Endometrial microvascular endothelial cells (primary cell): ENCODE results near the gene HHAT. TPM values are rescaled to one million over a fixed set of nuclear protein-coding genes. Genes with fewer than 3 reads are reported as not detected.
"Not testable (repeated sequence)": the region's sequence is repeated elsewhere in the genome, so short reads cannot be mapped to it uniquely, and the experiment has no call there.

ENCODE experiments used
- in situ Hi-C: cut with HindIII; loops from 2 replicates; pipeline ENCODE4 v1.10.0; 2017; ENCODE audit warnings: low sequenced_read_pairs, low pct_unique_long_range_greater_than_20kb; ENCODE audit errors: inconsistent ontology term
- total RNA-seq: library from RNA; depleted of rRNA; stranded (reverse); fragments of >200 nt; gene quantifications from one replicate; pipeline ENCODE4 v1.2.3, GENCODE V29; 2015; ENCODE audit errors: inconsistent ontology term

HHAT gene
- total RNA-seq, 1 donor from 2014 or later, result 1.6 TPM

DNA sequence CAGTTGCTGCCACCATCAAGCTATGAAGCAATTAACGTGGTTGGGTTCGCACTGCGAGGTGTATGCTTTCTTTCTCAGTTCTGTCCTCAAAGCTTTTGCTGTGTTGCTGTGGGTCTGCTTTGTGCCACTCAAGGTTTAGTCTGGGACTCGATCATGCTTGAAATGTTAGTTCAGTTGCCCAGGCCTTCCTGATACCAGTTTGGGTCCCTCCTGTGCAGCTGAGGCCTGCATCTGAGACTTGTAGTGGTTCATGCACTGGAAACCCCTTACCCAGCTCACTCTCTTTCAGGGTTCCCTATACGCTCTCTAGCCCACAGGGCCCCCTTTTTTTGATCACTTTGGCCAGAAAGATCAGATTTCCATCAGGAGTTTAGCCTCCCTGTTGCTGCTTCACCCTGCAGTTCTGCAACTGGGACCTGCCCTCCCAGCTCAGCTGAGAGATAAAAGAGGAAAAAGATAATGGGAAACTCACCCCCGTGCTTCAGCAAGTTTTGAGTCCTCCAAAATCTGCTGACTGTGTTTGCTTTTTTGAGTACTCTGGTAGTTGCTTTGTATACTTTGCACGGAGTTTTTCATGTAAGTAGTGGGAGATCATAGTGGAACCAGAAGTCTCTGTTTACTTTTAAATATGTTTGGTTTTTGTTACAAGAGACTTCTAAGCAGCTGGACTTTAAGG, 317.0 kb downstream of the HHAT start:
- in situ Hi-C loops, result no loop called here

DNA sequence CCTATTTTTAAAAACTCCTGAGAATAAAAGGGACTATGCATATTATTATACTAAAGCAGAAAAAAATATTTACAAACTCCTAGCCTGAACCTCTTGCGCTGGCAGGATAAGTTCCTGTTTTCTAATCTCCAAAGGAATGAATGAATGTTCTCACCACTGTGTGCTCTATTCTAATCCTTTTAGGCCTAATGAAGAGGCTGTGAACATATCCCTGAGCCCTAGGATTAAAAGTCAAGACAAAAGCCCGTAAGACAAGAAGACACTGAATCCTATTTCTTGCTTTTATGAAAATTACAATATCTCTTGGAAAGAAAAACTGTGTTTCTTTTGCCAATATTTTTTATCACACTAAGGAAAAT, 317.5 kb downstream of the HHAT start:
- in situ Hi-C loops, result no loop called here

DNA sequence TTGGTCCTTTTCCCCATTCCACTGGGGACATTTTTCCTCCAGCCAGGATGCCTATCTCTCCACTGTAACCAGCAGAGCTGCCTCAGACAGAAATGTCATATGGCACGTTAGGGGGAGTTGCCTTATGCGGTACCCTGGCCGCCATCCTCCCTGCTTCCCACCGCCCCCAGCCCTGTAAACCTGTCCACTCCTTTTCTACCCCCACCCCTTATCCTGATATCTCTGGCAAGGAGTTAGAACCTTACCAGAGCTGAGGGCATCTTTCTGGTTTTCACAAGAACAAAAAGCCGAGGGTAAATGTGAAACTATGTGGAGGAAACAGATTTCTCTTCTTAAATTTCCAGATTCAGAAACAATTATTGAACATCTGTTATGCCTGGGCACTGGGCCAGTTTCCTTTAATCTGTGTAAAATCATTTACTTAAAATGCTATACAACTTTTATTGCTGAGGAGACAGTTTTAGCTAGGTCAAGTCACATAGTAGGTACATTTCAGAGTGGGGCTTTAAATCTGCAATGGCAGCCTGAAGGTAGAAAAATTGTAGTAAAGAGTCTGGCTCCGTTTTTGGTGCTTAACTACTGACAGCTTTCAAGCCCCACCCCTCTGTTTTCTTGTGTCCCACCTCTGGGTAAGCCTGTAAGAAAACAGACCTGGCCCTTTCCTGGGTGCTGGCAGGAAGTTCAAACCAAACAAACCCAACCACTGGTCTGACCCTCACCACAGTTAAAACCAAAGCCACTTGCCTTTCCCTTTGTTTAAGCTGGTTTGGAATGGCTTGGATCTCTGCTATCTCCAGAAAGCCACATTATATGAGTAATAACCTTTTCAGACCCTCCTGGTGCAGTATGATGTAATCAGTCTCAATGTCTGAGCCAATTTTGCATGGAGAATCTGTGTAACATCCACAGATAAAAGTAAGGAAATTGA, 319.0 kb downstream of the HHAT start:
- in situ Hi-C loops, result no loop called here

DNA sequence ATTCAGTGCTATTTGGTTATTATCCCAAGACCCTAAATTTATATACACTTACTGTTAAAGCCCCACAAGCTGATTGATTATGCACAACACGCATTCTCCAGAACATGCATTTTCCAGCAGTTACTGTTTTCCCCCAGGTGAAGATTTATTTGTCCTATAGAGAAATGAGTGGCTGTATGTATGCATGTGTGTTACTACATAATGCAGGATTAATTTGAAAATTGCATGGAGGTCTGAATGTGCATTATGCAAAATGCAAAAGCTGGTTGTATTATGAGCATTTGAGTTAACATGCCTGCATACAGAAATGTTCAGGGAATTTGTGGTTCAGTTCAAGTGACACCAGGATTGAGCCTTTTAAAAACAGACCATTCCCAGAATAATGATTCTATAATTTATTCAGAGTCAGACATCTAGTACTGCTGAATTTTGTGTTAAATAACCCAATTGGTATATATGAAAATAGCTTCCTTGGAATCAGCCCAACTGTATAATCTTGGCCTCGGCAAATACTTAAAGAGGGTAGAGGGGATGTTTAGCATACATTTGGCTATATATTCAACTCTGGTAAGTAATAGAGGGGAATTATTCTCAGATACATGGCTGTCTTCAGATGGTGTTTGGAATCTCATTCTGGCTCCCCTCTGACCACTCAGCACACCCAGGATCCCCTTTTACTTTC, 320.0 kb downstream of the HHAT start:
- in situ Hi-C loops, result no loop called here

DNA sequence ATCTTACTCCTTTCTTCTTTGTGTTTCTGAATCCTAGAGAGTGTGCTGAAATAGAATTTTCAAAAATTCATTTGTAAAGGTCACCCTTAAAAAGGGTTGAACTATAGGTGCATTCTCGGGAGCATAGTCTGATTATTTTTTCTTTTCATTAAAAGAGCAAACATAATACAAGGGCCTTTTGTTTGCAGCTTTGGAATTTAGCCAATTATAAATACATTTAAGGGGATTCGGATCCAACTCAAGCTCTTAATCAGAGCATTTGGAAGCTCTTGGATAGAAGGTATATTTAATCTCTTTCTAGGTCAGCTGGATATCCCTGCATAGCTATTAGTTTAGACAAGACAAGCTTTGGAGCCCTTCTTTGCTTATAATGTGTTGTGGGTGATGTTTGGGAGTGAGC, 321.7 kb downstream of the HHAT start:
- in situ Hi-C loops, result no loop called here

DNA sequence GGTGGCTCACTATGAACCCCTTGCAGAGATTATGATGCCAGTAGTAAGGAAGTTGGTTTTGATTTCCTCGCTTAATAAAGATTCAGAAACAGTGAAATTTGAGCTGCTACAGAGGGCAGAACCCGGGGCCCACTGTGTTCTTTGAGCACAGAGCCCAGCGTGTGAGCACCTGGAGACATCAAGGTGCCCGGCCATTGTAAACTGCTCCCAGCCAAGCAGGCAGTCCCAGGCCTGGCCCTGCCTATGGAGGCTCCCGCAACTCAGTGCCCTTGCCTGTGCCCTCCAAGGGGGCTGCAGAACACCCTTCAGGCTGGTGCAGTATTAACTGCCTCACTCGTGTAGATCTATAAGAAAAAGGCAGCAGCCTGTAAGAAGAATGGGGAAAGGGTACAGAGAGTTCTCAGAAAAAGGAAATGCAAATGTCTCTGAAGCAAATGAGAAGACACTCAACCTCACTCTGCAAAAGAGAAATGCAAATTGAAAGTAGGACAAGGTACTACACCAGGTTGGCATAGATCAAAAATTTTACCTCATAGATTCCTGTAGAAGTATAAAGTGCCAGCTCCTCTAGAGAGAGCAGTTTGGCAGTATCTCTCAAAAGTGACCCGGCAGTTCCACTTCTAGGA, 323.7 kb downstream of the HHAT start:
- in situ Hi-C loops, result no loop called here

DNA sequence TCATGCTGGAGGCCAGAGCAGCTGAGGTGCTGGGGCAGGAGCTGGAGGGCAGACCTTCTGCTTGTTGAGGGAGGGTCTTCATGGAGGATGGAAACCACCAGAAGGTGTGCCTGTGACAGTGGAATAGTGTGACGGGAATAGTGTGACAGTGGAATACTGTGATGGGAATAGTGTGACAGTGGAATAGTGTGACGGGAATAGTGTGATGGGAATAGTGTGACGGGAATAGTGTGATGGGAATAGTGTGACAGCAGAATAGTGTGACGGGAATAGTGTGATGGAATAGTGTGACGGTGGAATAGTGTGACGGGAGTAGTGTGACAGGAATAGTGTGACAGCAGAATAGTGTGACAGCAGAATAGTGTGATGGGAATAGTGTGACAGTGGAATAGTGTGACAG, 325.1 kb downstream of the HHAT start:
- in situ Hi-C loops, result no loop called here

DNA sequence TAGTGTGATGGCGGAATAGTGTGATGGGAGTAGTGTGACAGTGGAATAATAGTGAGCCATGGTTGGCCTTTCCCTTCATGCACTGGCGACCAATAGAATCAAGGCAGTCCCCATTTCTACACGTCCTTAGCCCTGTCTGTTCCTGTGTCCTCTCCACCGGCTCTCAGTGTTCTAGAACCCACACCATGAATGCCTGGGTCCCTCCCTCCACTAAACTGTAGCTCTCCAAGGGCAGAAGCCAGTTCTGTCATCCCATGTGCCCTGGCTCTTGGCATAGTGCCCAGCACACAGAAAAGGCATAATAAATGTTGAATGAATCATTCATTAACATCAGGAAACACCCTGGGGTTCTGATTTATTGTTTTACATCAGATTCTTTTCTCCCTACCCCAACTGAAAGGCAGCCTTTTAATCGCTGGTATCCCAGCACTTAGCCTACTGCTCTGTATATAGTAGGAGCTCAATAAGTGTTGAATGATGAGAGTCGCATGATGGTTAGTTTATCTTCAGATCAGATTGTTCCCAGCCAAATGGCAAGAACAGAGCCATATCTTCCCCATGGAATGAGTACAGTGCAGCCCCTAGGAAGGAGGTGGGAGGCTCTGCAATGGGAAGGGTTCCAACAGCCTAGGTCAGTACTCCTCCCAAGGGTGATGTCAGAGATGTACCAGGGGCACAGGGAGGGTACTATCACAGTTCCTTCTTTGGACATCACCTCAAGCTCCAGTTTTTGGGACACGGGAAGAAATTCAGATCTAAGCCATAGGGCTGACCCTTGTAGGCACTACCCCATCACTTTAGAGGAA, 325.7 kb downstream of the HHAT start:
- in situ Hi-C loops, result no loop called here

DNA sequence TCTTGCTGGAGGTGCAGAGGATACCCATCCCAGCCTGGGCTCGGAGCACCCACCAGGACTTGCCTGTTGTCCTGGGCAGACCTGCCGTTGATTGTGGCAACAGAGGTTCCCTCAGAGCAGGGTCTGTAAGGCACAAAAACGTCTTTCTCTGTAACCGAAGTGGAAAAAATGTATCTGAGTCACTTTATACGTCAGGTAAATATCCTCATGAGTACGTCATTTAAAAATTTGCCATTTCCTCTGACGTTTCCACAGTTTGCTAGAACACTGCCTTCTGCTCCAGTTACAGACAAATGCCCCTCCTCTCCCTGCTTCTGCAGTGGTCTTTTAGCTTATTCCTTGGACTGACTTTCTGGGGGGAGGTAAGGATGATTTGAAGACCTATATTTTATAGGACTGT, 326.8 kb downstream of the HHAT start:
- in situ Hi-C loops, result no loop called here

DNA sequence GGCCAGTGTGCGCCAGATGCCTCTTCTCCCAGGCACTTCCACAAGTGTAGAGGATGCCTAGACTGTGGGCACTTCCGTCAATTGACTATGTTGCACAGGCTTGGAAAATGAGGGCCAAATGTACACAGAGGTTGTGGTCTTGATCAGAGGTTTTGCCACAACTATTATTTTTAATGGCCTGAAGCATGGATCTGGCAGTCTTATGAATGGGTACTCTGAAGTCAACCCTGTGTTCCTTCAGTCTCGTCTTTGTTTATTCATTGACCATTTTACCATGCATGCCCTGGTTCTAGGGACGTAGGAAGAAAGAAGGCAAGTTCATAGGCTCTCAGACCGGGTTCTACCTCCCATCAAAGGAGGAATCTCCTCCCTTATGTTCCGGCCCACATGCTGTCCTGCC, 329.1 kb downstream of the HHAT start:
- in situ Hi-C loops, result no loop called here

DNA sequence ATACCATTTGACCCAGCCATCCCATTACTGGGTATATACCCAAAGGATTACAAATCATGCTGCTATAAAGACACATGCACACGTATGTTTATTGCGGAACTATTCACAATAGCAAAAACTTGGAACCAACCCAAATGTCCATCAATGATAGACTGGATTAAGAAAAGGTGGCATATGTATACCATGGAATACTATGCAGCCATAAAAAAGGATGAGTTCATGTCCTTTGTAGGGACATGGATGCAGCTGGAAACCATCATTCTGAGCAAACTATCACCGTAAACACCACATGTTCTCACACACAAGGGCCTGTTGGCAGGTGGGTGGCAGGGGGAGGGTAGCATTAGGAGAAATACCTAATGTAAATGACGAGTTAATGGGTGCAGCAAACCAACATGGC, 332.8 kb downstream of the HHAT start:
- in situ Hi-C loops, result not testable (repeated sequence)

DNA sequence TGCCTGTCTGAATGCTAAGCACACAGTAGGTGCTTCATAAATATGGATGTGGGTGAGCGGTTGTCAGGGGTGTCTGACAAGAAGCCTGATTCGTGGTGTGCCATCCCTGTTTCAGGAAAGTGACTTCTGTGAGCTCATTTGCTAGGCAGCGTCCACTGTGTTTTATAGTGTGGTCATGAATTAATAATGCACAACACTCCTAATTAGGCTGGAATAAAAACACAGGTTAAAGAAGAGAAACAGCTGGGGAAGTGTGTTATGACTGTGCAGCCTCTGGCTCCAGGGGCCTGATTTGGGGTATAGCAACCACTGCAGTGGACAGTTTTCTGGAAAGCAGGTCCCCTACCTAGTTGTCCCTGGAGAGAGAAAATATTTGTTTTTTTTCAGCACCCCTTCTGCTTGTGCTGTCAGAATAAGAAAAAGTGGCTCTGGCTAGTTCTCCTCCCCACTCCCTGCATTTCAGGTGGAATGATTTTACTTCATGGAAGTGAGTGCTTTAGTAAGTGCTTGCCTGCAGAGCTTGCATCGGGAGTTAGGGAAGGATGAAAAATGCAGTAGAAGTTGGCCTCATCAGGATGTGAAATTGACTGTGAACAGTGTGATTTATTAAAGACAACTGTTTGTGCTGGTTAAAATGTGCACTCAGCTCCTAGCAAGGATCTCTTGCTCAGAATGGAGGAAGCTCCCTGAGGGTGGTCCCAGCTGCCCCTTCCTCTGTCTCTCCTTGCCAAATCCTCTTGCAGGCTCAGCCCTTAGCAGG, 333.8 kb downstream of the HHAT start:
- in situ Hi-C loops, result no loop called here

DNA sequence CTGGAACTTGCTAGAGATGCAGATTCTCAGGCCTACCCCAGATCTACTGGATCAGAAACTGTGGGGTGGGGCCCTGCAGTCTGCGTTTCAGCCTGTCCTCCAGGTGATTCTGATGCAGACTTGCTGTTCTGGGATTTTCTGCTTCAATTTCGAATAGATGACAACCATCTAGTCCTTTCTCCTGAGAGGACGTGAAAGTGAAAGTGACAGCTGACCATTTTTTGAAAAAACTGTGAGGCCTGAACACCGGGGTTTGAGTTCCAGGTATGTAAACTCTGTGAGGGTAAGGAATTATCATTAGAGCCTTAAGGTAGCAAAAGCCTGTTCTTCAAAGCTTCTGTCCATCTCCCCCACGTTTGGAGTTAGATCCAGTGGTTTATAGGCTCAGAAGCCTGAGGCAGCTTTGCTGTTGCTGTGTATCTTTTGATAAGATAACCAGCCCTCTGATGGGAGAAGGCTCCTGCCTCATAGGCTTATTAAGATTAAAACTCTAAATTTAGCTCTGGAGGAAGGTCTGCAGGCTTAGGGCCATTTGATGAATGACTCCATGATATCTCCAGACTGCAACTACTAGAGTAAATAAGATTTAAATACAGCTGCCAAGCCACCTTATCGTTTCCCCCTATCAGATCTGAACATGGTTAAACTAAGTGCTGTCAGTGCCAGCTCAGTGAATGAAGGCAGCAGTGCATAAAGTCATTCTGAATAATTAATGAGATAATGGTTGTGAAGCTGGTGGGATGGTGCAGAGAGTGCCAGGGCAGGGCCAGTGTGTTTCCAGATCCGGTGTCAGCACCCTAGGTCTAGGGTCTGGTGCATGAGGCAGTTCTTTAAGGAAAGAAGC, 335.2 kb downstream of the HHAT start:
- in situ Hi-C loops, result no loop called here

DNA sequence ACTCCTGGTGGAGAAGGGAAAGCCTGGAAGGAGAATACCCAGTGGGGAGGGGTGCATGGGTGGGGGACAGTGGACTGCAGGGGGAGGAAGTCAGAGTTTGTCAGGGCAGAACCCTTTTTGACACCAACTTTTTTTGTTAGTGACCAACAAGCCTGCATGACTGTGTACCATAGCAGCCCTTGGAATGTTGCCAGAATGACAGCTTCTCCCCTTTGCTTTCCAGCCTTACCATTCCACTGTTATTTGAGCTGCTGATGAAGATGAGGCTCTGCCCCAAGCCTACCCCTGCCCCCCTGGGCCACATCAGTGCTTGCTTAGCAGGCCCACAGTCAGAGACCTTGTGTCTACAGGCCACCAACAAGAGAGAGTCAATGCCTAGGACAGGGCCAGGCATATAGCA, 341.2 kb downstream of the HHAT start:
- in situ Hi-C loops, result no loop called here

DNA sequence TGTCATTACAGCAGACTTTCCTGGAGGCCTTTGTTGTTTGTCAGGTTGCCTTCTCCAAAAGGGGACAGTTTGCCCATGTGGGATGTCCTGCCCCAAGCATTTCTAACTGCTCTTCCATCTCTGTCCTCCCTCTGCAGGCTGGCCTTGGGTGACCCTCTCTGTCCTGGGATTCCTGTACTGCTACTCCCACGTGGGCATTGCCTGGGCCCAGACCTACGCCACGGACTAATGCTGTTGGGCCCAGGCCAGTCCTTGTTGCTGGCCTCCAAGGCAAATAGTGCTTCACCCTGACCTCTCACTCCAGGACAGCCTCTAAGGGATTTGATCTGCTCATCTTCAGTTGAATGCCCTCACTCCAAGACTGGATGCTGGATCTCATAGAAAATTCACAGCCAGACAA, 345.4 kb downstream of the HHAT start:
- in situ Hi-C loops, result no loop called here

DNA sequence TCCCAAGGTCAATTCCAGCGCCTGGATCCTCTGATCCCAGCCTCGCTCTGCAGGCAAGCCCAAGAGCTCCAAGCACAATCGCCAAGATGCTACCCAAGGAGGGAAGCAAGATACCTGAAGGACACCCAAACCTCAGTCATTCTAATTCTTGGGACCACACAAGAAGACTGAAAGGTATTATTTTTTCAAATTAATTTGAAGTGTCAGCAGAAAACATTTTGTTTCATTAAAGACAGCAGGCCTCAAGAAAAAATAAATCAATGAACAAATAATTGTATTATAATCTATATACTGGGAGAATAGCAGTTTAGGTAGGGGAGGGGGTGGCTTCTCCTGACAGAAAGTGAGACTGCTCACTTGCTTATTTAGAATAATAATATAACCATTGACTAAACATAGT, 347.8 kb downstream of the HHAT start:
- in situ Hi-C loops, result no loop called here

DNA sequence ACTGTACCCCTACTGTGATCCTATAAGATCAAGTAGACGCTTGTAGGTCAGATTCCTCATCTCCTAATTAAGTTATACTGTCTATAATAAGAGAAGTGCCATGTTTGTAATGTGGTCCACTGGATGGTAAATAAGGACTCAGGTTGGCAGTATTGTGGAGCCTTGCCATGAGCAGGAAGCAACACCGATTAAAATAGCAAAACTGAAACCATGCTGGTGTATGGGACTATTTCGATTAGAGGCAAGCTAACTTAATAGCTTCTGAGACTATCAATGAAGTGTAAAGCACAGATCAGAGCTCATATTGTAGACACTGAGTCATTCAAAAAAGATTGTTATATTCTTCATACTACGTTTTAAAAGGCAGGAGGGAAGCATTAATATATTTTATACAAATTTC, 348.8 kb downstream of the HHAT start:
- in situ Hi-C loops, result no loop called here
